HG03457 (cell line): ENCODE results near the gene MVD.
A peak's percentile ranks its signal among the peaks of the same experiment; 100 is the strongest.

Source experiments
- ATAC-seq: cut with Tn5 transposase; IDR thresholded peaks from one replicate; pipeline ENCODE4 v1.9.1; 2021; ENCODE audit warnings: moderate number of reproducible peaks; ENCODE audit not compliant: unreplicated experiment

Gene MVD

DNA sequence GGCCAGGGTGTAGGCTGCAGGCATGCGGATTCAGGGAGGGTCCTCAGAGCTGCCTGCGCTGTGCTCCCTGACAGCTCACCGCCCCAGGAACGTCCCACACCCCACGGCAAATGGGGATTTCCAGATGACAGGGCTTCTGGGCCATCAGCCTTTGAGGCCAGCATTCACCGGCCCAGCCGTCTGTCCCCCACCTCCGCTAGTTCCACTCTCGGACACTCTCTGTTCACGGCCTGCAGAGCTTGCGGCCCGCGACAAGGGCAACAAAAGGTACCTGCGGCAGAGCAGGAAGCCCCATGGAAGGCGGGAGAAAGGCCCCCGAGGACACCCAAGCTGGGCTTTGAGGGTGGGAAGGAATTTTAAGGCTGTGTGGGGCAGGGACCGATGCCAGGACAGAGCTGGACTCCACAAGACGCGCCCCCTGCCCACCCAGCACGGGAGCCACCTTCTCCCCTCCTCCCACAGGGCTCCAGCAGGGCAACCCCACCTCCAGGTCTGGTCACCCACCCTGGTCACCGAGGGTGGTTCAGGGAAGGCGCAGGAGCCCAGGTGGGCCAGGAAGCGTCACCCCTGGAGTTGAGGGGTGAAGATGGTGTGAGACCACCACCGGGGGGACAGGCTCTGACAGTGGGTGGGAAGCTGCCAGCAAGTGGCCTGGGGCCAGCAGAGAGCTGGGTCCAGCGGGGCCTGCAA lies 6.5 kb downstream of the MVD start:
- ATAC-seq = no peak

DNA sequence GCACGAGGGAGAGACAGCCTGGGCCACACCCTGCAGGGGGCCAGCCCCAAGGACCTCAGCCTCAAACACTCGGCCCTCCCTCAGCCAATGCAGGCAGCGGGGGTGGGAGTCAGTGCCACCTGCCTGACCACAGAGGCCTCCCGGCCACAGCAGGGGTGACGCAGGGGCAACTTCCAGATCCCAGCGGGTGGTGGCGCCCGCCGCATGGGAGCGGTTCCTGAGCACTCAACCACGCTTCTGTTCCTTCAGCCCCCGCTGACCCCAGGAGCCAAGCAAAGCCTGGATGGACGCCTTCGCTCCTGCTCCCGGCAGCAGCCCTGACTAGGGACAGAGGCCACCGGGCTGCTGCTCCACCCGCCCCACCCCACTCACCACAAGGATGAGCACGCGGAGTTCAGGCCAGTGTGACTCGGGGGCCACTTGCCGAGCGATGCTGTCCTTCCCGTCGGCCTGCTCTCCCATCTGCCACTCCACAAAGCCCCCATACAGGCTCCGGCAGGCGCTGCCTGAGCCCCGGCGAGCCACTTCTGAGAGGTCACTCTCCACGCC lies 7.1 kb downstream of the MVD start:
- ATAC-seq = no peak

DNA sequence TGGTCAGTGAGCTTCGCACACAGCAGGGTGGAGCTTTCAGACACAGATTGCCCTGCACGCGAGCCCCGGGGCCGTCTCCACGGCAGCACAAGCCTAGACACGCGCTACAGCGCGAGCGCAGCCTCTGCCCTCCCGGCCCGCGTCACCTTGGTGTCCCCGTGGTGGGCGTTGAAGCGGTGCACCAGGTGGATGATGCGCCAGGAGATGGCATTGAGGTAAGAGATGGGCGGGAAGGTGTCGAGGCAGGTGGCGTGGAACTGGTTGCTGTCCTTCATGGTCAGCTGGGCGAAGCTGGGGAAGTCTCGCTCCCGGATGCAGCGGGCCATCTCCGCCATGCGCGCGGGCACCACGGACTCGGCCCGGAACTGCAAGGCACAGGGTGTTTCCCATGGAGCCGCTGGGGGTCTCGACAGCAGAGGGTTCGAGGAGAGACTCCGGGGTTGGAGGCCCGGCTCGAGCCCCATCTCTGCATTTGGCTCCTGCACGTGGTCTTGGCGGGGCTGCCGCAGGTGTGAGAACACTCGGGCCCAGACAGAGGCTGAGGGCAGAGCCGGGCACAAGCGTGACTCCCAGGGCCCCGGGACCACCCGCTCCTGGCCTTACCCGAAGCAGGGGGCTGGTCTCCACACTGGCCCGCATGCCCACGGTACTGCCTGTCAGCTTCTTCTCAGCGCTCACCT lies 7.7 kb downstream of the MVD start:
- ATAC-seq = no peak

DNA sequence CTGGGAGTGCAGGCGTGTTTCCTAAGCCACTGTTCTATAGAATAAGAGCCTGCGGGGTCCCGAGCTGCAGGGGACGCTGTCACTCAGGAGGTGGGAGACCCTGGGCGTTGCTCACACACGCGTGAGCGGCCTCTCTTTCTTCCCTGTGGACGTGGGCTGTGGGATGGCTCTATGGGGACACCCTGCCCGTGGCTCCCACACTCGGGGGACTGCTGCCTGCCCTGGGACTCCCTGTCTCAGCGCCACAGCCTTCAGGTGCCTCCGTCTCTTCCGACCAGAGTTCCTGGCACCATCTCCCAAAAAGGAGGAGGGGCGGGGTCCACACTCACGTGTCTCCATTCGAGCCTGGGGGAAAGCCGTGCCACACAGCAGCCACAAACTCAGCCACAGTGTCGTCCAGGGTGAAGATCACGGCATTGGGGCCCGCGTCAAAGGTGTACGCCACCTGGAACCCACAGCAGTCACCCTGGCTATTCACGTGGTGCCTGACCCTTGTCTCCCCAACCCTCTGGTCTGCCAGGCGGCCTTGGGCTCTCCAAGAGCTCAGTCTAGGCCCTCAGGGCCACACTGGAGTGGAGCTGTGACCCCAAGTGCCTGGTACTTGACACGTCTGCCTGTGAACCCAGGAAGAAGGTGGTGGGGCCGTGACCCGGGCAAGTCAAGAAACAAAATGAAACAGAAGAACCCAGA lies 8.4 kb downstream of the MVD start:
- ATAC-seq = no peak

DNA sequence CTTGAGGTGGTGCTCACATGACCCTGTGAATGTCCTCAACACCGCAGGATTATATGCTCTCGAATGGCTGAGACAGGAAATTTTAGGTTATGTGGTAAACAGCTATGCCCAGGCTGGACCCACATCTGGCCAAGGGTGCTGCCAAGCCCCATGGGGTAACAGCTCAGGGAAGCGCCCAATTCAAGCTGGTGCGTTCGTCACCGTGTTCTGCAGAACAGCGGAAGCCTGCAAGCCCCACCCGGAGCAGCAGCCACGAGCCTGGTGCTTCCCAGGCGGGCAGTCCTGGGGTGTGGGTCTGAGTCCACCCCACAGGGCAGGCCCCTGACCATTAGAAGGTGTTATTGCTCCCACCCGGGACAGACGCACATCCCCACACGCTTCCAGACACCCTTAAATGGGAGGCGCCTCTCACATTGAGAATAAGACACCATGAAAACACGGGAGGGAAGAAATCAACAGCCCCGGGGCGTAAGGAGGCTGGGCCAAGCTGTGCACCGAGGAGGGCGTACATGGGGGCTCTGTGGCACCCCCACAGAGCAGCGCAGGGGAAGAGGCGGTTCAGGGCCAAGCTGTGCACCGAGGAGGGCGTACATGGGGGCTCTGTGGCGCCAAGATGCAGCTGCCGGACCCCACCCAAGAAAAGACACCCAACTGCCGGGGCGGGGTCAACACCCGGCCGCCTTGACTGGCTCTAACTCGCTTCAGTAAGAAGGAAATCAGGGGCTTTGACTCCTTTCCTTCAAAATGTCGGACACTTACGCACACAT lies 9.1 kb downstream of the MVD start:
- ATAC-seq = no peak

DNA sequence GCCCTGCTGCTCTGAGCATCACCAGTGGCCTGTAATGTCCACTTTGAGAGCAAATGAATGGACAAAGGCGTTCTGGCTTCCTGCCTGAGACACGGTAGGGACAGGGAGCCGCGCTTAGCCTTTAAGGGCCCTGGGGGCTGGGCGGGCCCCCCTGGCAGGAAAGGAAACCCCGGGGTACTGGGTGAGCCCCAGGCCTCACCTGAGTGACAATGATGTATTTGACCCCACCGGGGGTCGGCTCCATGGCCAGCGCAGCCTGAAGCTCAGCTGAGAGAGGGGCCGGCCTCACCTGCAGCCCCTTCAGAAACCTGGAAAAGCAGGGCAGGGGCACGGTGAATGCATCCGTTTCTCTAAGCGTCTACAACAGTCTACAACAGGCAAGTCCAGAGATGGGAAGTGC lies 9.8 kb downstream of the MVD start:
- ATAC-seq = no peak

DNA sequence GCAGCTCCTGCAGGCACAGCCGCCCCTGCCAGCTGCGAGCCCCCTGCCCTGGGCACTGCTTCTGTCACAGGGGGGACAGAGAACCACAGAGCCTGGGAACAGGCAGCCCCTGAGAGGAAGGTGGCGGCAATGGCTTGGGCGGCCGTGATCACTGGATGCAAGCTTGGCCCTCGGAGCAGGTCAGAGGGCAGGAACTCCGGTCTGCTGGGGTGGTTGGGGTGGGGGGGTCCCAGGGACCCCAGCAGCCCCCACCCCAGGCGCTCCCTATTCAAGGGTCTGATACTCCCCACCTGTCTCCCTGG lies 10.2 kb downstream of the MVD start:
- no peak for ATAC-seq

DNA sequence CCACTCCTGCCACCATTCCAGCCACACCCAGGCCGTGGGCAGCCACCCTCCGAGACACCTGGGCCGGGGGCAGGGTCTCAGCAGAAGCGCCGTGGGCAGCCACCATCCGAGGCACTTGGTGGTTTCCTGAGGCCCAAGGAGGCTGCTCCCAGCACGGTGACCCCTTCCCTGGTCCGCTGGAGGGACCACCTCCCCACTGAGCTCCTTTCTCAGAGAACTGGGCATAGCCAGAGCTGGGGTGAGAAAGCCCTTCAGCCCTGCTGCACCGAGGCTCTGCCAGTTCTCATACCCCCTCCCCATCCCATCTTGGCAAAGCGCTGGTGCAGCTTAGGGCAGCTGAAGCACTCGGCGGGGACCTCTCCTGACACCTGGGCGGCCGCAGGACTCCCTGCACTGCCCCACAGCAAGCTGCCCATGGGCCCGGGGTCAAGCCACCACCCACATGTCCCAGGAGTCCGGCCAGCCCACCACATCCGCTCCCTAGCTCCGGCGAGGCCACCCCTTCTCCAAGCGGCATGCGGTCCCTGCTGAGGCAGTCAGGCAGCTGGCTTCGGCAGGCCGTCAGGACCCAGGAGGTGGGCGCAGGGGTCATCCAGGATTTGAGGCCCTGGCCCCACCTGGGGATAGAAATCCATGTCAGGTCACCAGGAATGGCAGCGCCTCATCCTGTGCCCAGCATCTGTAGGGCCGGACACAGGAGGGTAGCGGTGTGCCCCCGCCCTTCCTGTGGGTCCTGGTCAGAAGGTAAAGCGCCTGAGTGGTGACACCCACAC lies 10.7 kb downstream of the MVD start:
- ATAC-seq = peak; percentile 6

DNA sequence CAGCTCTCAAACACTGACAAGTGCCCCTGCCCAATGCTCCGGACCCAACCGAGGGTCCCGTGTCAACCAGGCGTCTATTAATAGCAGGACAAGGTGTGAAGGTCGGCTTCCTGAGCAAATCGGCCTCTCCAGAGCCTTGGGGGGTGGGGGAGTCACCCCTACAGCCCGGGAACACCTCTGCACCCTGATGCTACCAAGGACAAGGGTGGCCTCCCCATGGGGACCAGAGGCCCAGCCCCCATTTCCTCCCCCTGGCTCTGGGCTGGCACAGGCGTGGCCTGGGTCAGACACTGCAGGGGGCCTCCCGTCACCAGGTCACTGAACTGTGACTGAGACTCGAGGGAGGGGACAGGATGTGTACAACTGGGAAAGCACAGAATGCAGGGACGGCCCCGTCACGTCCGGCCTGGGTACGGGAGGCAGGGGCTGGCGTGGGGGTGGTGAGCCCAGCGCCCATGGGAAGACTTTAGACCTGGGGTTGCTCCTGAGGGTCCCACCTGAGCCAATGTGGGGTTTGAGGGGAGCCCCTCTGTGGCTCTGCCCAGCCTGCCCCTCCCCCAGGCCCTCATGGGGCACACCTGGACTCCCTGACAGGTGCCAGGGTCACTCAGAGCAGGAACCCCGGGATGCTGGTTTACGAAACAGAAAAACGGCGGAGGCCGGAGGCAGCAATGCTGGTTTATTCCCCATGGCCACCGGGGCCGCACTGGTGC lies 11.5 kb downstream of the MVD start:
- peak; percentile 54 for ATAC-seq

DNA sequence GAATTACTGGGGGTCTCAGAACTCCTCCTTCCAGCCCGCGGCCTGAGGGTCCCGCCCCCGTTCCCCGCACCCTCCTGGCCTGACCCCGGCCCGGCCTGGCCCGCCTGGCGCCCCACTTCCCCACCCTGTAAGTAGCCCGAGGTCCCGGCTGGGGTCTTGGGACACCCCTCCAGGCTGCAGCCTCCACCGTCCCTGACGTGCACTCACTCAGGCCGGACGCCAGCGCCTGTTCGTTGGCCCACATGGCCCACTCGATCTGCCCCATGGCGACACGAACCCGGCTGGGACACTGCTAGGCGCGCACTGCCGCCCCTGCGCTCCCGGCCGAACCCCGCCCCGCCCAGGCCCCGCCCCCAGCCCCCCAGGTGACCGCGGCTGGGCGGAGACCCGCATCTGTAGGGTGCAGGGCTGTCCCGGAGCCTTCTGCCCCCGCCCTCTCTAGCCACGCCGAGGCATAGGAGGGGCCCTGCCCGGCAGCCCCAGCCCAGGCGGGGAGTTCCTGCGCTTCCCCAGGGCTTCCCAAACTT lies 12.1 kb downstream of the MVD start, which contains the start of gene CYBA:
TSS of gene CYBA (minus strand) at position 305 of the 527 bp plus-strand sequence. CDS start at position 265, 40 bp downstream.
- ATAC-seq = peak; percentile 37

DNA sequence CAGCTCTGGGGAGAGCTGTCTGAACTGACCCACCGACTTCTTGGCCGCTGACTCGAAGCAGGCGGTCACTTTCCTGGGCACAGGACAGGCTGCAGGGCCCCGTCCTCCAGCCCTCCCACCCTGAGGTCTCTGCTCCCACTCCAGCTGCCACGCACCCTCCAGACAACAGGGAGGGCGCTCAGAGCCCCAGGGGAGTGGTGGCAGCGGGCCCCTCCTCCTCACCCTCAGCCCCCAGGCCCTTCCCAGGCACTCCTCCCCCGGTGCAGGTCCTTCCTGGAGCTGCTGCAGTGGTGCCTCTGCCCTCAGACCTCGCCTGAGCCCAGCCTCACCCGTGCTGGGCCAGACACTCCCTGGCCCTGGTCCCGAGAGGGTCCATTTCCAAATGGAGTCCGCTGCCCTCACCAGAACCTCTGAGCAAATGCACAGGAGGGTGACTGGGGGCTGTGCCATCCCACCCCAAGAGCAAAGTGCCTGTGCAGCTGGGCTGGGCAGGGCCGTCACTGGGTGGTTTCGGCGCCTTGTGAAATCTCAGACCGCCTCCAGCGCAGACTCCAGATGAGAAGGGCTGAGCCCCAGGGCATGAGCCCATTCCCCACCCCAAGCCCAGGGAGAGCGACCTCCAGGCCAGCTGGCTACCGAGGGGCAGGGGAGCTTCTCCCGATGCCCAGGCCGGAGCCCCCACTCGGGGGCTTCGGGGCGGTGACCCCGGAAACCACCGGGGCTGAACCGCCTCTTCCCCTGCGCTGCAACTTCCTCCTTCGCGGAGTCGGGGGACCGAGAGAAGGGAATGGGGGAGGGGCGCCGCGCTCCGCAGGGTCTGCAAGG lies 12.8 kb downstream of the MVD start:
- peak; percentile 3 for ATAC-seq

DNA sequence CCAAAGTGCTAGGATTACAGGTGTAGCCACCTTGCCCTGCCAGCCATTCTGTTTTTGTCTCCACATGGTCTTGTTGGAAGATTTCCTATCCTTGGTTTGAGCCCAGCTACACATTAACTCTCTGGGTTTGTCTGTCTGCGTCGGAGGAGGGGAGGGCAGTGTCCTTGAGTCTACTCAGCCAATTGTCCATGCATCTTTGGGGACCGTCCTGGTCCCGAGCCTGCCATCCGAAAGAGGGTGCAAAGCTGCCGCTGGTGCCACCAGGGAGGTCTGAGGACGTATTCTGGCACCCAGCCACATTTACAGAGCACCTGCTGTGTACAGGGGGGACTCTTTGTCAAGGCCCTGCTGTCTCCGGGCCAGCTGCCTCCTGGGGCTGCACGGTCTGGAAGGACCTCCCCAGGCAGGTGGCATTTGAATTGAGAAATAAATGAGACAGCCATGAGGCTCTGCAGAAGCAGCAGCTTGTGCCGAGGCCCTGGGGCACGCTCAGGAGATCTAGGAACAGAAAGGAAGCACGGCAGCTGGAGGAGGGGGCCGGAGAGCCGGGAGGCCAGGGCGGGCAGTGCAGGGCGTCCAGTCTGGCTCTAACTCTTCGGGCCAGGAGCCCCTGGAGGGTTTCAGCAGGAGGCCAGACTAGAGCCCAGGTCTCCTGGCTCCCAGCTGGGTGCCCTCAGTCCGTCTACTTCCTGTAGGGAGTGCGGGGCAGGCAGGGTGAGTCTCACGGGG lies 13.5 kb downstream of the MVD start:
- no peak for ATAC-seq

DNA sequence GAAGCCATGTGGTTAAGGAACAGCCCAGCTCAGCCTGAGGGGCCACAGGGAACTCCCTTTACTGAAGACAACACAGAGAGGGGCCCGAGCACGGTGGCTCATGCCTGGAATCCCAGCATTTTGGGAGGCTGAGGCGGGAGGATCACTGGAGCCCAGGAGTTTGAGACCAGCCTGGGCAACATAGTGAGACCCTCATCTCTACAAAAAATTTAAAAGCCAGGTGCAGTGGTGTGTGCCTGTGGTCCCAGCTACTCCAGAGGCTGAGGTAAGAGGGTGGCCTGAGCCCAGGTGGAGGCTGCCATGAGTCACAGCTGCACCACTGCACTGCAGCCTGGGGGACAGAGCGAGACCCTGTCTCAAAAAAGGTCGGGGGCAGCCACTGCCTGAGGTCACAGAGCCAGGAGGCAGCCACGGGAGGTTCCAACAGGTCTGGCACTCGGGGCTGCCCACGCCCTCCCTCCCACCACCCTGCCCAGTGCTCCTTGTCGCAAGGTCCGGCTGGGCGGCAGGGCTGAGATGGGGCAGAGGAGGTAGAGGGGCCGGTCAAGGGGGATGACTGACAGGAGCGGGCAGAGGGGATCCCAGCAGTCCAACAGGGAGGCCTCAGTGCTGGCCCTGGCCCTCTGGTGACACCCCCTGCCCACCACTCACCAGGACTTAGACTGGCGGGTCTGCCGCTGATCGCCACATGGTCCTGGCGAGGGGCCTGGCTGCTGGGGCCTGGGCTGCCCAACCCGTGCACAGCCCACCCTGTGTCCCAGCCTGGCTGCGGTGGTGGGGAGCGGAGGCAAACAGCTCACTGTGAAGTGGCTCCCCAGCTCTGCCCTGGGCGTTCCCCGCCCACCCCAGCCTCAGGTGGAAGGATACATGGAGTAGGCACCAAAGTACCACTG lies 15.5 kb downstream of the MVD start:
- no peak for ATAC-seq

DNA sequence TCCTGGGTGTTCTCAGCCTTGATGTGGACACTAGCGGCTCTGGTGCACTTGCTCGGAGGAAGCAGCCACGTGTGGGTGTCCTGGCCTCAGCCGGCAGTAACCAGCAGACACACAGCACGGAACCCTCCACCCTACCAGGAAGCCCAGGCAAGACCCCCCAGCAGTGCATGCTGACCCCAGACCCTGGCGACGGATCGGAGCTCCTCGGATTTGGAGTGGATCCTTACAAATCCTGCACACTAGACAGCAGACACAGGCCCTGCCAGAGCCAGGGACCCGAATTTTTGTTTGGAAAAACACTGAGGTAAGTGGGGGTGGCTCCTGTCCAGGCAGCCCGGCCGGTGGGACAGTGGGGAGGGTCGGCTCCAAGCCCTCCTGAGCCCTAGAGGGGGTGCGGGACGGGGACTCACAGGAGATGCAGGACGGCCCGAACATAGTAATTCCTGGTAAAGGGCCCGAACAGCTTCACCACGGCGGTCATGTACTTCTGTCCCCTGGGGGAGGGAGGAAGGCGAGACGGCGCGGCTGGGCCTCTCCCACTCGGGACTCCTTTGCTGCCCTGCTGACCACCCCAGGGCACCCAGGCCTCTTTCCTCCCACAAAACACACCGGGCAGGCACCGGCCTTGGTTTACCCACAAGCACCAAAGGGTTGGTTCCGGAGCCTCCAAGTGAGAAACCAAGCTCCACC lies 16.4 kb downstream of the MVD start:
- no peak for ATAC-seq

DNA sequence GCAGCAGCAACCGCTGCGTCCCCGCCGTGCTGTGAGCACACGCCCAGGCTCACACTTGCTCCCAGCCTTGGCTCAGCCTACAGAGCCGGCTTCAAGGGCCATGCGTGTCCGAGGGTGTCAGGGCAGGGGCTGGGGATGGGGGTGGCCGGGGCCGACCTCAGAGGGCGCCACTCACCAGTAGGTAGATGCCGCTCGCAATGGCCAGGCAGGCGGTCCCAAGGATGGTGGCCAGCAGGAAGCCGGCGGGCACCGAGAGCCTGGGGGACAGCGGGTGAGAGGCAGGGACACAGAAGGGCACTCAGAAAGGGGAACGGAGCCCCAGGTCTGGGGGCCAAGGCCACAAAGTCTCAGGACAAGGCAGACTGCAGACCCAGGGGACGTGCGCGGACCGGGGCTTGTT lies 16.9 kb downstream of the MVD start:
- no peak for ATAC-seq

DNA sequence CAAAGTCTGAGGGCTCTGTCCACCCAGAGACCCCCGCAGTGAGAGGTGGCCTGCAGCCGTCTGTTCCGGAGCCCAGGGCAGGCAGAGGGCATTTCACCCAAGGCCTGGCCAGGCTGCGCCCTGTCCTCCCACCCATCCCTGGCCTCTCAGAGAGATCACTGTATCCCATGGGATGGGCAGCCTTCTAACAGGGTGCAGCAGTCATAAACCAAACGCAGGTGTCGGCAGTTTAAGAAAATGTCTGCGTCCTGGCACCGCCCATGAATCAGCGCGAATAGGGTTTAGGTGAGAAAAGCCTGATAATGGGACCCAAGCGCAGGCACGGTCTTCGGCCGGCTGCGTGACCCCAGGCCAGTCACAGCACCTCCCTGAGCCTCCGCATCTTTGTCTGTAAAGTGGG lies 17.4 kb downstream of the MVD start:
- no peak for ATAC-seq

DNA sequence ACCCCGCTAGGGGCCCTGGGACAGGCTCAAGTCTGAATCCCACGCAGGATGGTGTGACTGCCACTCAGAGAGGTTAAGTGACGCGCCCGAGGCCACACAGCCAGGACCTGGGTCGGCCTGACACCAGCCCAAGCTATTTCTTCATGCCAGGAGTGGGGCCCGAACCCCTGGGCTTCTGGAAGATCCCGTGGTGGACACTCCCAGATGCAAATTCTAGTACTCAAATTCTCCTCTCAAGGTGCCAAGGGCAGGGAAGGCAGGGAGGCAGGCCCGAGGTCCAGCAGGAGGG lies 19.3 kb downstream of the MVD start:
- no peak for ATAC-seq
